HG02981 (cell line): ENCODE data around the gene PCBP3.

Source experiments
- ATAC-seq: cut with Tn5 transposase; IDR thresholded peaks from one replicate; pipeline ENCODE4 v1.9.1; 2021; ENCODE audit warnings: mild to moderate bottlenecking, moderate library complexity; ENCODE audit not compliant: unreplicated experiment

PCBP3 gene

GRCh38 chr21:45747802-45748445 lies 104.4 kb downstream of the PCBP3 start:
- no peak for ATAC-seq

GRCh38 chr21:45748593-45748992 lies 105.1 kb downstream of the PCBP3 start:
- ATAC-seq = no peak

- no peak for ATAC-seq
Measured at GRCh38 chr21:45749974-45750373, 106.4 kb downstream of the PCBP3 start.

DNA sequence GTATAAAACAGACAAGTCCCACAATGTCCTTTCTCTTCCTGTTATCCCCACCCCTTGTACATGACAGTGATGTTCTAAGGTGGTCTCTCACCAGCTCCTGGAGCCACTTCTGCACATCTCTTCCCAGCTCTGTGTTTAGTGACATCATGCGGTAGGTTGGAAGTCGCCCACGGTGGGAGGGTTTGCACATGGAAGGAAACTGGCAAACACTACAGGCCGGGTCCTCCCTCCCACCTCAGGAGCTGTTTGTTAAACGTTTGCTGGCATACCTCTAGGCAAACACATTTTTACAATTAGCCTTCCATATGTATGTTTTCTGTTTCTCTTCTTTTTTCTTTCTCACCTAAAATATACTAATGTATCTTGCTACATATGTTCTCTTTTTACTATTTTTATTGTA lies 107.4 kb downstream of the PCBP3 start:
- no peak for ATAC-seq

- no peak for ATAC-seq
Measured at GRCh38 chr21:45753445-45753844, 109.9 kb downstream of the PCBP3 start.

- ATAC-seq = no peak
Measured at GRCh38 chr21:45756029-45756428, 112.5 kb downstream of the PCBP3 start.

DNA sequence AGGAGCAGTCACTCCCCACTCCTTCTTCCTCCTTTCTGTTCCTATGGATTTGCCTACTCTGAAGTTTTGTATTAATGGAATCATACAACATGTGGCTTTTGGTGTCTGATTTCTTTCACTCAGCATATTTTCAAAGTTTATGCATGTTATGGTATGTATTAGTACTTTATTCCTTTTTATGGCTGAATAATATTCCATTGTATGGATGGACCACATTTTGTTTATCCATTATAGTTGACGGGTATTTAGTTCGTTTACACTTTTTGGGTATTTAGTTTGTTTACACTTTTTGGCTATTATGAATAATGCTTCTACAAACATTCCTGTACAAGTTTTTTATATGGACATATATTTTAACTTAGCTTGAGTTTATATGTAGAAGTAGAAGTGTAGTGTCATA lies 113.1 kb downstream of the PCBP3 start:
- no peak for ATAC-seq

GRCh38 chr21:45761704-45762103 lies 118.2 kb downstream of the PCBP3 start:
- no peak for ATAC-seq

- no peak for ATAC-seq
Measured at GRCh38 chr21:45763074-45763473, 119.5 kb downstream of the PCBP3 start.

DNA sequence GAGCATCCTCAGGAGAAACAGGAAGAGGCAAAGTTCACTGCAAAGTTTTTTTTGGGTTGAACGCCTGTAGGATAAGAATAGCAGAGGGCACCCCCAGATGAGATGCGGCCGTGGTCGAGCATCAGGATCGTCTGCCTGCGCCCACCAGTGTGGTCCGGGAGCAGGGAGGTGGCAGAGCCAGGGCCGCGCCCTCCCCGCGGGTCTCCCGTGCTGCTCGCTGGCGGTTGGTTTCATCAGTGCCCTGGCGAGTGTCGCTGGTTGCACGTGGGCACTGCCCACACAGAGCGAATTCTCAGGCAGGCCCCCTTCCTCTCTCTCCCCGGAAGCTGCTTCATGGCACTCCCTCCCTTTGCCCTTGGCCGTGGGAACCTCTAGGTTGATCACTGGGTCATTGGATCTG lies 120.0 kb downstream of the PCBP3 start:
- no peak for ATAC-seq

DNA sequence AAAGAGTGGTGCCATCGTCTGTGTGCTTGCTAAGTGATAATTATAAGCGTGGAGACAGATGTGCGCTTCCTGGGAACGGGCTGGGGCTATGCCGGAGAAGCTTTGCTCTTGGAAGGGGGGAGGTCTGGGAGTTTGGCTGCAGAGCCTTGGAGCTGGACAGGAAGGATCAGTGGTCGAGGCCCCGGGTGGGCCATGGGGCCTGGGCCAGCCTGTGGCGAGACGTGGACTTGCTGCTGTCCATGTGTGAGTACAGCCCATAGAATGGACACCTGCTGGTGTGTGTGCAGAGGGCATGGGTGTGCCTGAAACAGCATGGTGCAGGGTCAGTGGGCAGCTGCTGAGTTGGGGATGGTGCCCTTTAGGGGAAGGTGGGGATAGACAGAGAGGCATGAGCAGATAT lies 121.3 kb downstream of the PCBP3 start:
- no peak for ATAC-seq

DNA sequence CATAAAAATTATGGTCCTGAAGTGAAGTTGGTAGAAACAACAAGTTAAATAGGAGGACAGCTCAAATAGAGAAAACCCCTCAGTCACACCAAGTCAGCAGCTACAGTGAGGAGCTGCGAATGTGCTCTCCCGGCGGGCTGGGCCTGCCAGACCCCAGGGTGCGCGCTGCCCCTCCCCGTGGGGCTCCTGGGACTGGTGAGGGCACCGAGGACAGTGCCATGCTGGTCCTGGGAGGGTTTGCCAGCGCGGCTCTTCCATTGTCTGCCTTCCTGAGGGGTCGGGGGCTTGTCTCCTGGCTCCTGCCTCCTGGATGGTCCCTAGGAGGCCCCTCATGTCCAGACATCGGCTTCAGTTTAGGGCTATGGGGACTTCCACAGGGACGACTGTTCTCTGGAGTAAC lies 121.8 kb downstream of the PCBP3 start:
- no peak for ATAC-seq

- ATAC-seq = no peak
Measured at GRCh38 chr21:45766055-45766454, 122.5 kb downstream of the PCBP3 start.

DNA sequence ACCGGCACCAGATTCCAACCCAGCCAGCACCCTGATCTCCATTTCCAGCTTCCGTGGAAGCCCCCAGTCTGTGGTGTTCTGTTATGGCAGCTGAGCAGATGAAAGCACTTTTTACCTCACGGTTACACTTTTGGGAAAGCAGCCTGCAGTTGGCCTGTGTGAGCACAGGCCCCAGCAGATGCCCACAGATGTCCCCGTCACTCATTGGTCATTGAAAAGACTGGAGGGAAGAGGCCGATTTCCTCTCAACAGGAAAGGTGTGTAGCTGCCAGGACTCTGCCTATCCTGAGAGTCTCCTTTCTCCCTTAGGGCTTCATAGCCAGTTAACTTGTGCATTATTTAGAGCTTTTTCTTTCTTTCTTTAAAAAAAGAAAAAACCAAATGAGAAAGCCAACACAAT lies 123.0 kb downstream of the PCBP3 start:
- no peak for ATAC-seq

GRCh38 chr21:45767071-45768006 lies 123.8 kb downstream of the PCBP3 start:
- ATAC-seq = no peak

DNA sequence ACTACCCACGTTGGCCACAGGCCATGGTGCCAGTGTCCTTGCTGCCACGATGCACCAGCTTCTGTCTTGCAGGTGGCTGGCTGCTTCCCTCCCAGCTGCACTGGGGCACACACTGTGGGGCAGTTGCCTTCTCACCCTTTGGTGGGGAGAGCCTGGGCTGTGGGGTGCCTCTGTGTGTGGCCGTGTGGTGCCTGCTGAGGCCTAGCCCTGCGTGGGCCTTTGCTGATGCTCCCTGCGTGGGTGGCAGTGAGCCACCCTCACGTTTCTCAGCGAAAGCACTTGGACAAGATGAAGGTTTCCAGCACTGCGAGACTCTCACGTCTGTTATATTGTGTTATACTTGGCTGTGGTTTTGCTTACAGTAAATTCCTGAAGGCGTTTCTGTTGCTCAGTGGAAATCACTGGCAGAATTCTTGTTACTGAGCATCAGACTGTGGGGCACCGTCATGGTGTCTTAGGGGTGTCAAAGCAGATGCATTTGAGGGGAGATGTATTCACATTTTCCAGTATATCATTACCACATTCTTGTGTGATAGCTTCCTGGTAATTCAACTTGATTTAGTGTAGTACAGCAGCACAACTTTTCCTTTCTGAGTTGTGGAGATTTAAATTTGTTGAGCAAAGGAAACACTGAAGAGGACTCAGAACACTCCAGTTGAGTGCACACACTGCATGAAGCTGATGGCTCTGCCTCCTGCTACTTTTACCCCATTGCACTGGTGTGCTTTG lies 124.7 kb downstream of the PCBP3 start:
- no peak for ATAC-seq

GRCh38 chr21:45768740-45769048 lies 125.2 kb downstream of the PCBP3 start:
- ATAC-seq = no peak

- no peak for ATAC-seq
Measured at GRCh38 chr21:45769294-45769693, 125.8 kb downstream of the PCBP3 start.

DNA sequence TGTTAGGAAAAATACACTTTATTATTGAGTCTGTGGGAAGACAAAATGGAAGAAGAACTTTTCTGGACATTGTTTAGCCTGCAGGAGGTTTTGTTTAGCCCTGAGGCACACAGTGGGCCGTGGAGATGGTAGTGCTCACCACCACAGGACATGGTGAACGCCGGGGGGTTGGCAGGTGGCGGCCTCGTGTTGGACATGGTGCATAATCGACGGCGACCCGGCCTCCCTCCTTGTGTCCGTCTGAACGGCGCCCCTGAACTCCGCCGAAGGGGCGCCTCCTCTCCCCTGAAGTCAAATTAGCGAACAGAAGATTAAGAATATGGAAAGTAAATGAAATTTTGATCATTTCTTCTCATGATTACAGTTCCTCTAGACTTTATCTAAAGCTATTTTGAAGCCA lies 126.4 kb downstream of the PCBP3 start:
- no peak for ATAC-seq

DNA sequence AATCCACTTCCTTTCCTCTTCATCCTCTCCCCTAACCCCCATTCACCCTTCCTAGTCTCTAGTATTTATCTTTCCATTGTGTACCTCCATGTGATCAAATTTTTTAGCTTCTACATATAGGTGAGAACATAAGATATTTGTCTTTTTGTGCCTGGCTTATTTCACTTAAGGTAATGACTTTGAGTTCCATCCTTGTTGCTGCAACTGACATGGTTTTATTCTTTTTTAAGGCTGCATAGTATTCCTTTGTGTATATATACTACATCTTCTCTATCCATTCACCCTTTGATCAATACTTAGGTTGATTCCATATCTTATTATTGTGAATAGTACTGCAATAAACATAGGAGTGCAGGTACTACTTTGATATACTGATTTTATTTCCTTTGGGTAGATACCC lies 128.7 kb downstream of the PCBP3 start:
- ATAC-seq = no peak

- ATAC-seq = no peak
Measured at GRCh38 chr21:45774291-45774690, 130.8 kb downstream of the PCBP3 start.

GRCh38 chr21:45776971-45777370 lies 133.4 kb downstream of the PCBP3 start:
- no peak for ATAC-seq
